OCI-LY3 (cell line): ENCODE measurements around the gene LRRN2.

Experiments
- EZH2phosphoT487 ChIP-seq: fragments of 200-600 bp; shearing (Covaris generic); IDR thresholded peaks from 2 replicates; pipeline ENCODE4 v1.6.1; 2018; ENCODE audit warnings: antibody characterized with exemption, mixed run types, low read depth
- TF ChIP-seq, protein P1 (sequence below): fragments of 200-600, 300-600 bp; sonication (generic); IDR thresholded peaks from 2 replicates; pipeline ENCODE4 v1.5.1; 2014; ENCODE audit warnings: antibody characterized with exemption, low read length, low read depth

DNA sequence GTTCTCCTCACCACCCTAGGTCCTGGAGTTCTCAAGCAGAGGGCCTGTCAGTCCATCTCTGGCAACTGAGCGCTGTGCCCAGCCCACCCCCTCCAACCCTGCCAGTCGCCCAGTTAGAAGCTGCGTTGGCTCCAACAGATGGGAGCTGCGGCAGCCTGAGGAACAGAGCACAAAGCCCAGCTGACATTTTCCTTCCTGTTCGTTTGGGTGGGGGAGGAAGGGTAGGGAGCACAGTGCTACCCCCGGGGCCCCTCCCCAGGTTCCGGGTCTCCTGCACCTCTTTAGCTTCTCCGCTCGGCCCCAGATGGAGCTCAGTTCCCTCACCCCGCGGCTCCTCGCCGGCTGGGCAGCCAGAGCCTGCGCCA, 1.4 kb downstream of the LRRN2 start:
- TF ChIP-seq, protein P1, sequence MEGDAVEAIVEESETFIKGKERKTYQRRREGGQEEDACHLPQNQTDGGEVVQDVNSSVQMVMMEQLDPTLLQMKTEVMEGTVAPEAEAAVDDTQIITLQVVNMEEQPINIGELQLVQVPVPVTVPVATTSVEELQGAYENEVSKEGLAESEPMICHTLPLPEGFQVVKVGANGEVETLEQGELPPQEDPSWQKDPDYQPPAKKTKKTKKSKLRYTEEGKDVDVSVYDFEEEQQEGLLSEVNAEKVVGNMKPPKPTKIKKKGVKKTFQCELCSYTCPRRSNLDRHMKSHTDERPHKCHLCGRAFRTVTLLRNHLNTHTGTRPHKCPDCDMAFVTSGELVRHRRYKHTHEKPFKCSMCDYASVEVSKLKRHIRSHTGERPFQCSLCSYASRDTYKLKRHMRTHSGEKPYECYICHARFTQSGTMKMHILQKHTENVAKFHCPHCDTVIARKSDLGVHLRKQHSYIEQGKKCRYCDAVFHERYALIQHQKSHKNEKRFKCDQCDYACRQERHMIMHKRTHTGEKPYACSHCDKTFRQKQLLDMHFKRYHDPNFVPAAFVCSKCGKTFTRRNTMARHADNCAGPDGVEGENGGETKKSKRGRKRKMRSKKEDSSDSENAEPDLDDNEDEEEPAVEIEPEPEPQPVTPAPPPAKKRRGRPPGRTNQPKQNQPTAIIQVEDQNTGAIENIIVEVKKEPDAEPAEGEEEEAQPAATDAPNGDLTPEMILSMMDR: no peak
- no peak for TF ChIP-seq EZH2phosphoT487
